ENCODE data around the gene USP44.

GRCh38 chr12:95553197-95553943, 2.1 kb upstream of the USP44 start:
- TF ChIP-seq POLR2A (IDR thresholded peaks at IDR 0.05) (no peak), CTCF (IDR thresholded peaks at IDR 0.05) (no peak)

Measured in heart left ventricle (tissue), 13 donors.